K562 (cell line): ENCODE results near the gene SLC39A11. TPM values are rescaled to one million over a fixed set of nuclear protein-coding genes. Genes with fewer than 3 reads are reported as not detected.

Experiments
- COPS2 ChIP-seq: fragments of 450-650 bp; conservative IDR thresholded peaks from 2 replicates; pipeline ENCODE4 v1.6.1; 2016; ENCODE audit warnings: mild to moderate bottlenecking, moderate library complexity
- CREB1 ChIP-seq, 2 experiments: sonication (generic) in 1 of 2; formaldehyde crosslinking in 1 of 2; IDR thresholded peaks; 2 replicates each; pipeline versions ENCODE4 v1.6.1 to v1.8.0; 2012 to 2022; ENCODE audit warnings: inconsistent platforms in 1 of 2, mild to moderate bottlenecking in 1 of 2, missing genetic modification reagents in 1 of 2, moderate library complexity in 1 of 2
- EGR1 ChIP-seq: fragments of 450-650 bp; conservative IDR thresholded peaks from 2 replicates; pipeline ENCODE4 v1.6.1; 2017; ENCODE audit warnings: mild to moderate bottlenecking
- FOXM1 ChIP-seq, 2 experiments: fragments of 450-650 bp in 1 of 2; sonication (generic) in 1 of 2; formaldehyde crosslinking in 1 of 2; IDR thresholded peaks; 2 replicates each; pipeline versions ENCODE4 v1.6.1 to v1.9.0; 2017 to 2022; ENCODE audit warnings: low read depth in 2 of 2, mild to moderate bottlenecking in 2 of 2, missing genetic modification reagents in 1 of 2, moderate library complexity in 1 of 2
- HDAC3 ChIP-seq: fragments of 450-650 bp; IDR thresholded peaks from 2 replicates; pipeline ENCODE4 v1.6.1; 2018; ENCODE audit warnings: borderline replicate concordance, mild to moderate bottlenecking, moderate library complexity; ENCODE audit not compliant: partially characterized antibody
- KLF6 ChIP-seq: fragments of 250-450 bp; sonication (Bioruptor Pico); IDR thresholded peaks from 2 replicates; pipeline ENCODE4 v1.4.0; 2020; ENCODE audit warnings: mild to moderate bottlenecking, moderate library complexity, borderline replicate concordance
- LARP7 ChIP-seq: fragments of 450-650 bp; IDR thresholded peaks from 2 replicates; pipeline ENCODE4 v1.6.1; 2016
- MLLT1 ChIP-seq, 2 experiments: fragments of 450-650 bp; IDR thresholded peaks; 2 replicates each; pipeline ENCODE4 v1.6.1; 2016
- NONO ChIP-seq, 2 experiments: fragments of 200-400 bp in 1 of 2; fragments of 450-650 bp in 1 of 2; formaldehyde crosslinking in 1 of 2; IDR thresholded peaks; 2 replicates each; pipeline ENCODE4 v1.6.1; 2017; ENCODE audit warnings: low read depth in 2 of 2, mild to moderate bottlenecking in 2 of 2, moderate library complexity in 2 of 2, low read length in 1 of 2
- NRF1 ChIP-seq, 2 experiments: fragments of 450-650 bp; IDR thresholded peaks in 1 of 2; conservative IDR thresholded peaks in 1 of 2; 2 replicates each; pipeline ENCODE4 v1.6.1; 2014; ENCODE audit warnings: mild to moderate bottlenecking in 2 of 2
- SMAD1 ChIP-seq: fragments of 150-350 bp; IDR thresholded peaks from 2 replicates; pipeline ENCODE4 v1.6.1; 2014; ENCODE audit warnings: low read length, low read depth; ENCODE audit not compliant: partially characterized antibody
- SMARCE1 ChIP-seq: fragments of 450-650 bp; IDR thresholded peaks from 2 replicates; pipeline ENCODE4 v1.7.1; 2016; ENCODE audit warnings: mild to moderate bottlenecking
- SNRNP70 ChIP-seq: fragments of 200-400 bp; formaldehyde crosslinking; optimal IDR thresholded peaks from 2 replicates; pipeline ENCODE3; 2017; ENCODE audit warnings: low read depth, low read length
- STAG1 ChIP-seq: sonication (generic); formaldehyde crosslinking; IDR thresholded peaks from 2 replicates; pipeline ENCODE4 v1.5.0; 2020; ENCODE audit warnings: missing genetic modification reagents, borderline replicate concordance
- ZNF239 ChIP-seq: fragments of 250-450 bp; sonication (Bioruptor Pico); IDR thresholded peaks from 2 replicates; pipeline ENCODE4 v1.4.0; 2020; ENCODE audit warnings: mild to moderate bottlenecking
- ZNF41 ChIP-seq: fragments of 250-450 bp; sonication (Bioruptor Pico); conservative IDR thresholded peaks from 2 replicates; pipeline ENCODE4 v1.4.0; 2020; ENCODE audit warnings: mild to moderate bottlenecking
- ZNF445 ChIP-seq: fragments of 250-450 bp; sonication (Bioruptor Pico); IDR thresholded peaks from 2 replicates; pipeline ENCODE4 v1.4.0; 2020; ENCODE audit warnings: low read depth, mild to moderate bottlenecking, moderate library complexity
- ZNF77 ChIP-seq: fragments of 250-450 bp; sonication (Bioruptor Pico); IDR thresholded peaks from 2 replicates; pipeline ENCODE4 v1.5.0; 2020
- polyA plus RNA-seq, 8 experiments: library from polyadenylated mRNA; depleted of rRNA in 4 of 8; stranded (reverse) in 5 of 8; unstranded in 3 of 8; fragments of >200 nt; fragmentation: Nextera tagmentation in 2 of 8; fragmentation: Illumina TruSeq in 1 of 8; extraction: Ambion mirVana in 2 of 8; extraction: Trizol in 1 of 8; gene quantifications; 2 replicates each; pipeline versions ENCODE4 v1.2.1 to v1.2.3, GENCODE V29; 2011 to 2014; ENCODE audit warnings: inconsistent platforms in 1 of 8, missing spikeins in 1 of 8
- total RNA-seq, 7 experiments: library from RNA; depleted of rRNA in 6 of 7; stranded (reverse); fragments of >200 nt in 6 of 7; fragmentation: Illumina TruSeq in 2 of 7; extraction: Trizol in 2 of 7; gene quantifications; 2 replicates each; pipeline versions ENCODE4 v1.2.1 to v1.2.3, GENCODE V29; 2011 to 2021; ENCODE audit warnings: low replicate concordance in 1 of 7
- TF ChIP-seq, protein P1 (sequence below), 2 experiments: fragments of 450-650 bp in 1 of 2; sonication (generic) in 1 of 2; formaldehyde crosslinking; conservative IDR thresholded peaks; 2 replicates each; pipeline versions ENCODE4 v1.4.0 to v1.8.1; 2020 to 2022; ENCODE audit warnings: mild to moderate bottlenecking in 1 of 2, missing genetic modification reagents in 1 of 2
- TF ChIP-seq, protein P2 (sequence below): fragments of 200-800 bp; sonication (Bioruptor generic); IDR thresholded peaks from 2 replicates; pipeline ENCODE4 v1.6.1; 2016; ENCODE audit warnings: missing genetic modification characterization, missing compliant biosample characterization

Gene SLC39A11
- total and polyA plus RNA-seq, 9 of the 15 experiments (the other 6 are each of a cell fraction or from before 2014, with no cell fraction given) = 10.5 to 26.4 (median 13.4) TPM

DNA sequence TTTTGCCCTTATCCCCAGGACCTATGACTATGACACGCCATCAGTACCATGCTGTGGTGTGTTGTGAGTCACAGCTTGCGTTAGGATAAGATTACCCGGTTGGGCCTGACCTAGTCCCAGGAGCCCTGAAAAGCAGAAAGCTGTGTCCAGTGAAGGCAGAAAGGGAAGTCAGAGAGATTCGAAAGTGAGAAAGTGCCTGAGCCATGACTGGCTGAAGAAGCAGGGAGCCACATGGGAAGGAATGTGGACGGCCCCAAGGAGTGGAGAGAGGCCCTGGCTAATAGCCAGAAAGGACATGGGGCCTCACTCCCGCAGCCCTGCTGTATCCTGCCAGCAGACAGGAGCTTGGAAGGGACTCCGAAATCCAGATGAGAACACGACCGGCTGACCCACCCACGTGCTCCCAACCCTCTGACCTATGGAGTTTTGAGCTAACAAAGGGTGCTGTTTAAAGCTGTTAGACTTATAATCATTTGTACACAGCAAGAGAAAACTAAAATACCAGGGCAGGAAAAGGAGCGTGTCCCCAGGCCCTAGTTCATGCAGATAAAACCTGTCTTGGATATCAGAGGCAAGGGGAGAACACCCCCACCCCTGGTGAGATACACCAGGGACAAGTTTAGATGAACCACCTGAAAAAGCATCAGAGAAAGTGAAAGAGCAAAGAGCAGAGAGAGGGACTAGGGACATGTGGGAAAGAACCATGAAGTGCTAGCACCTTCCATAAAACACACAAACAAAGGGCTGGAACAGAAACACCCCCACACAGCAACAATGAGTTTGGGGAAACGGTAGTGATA, 115.3 kb downstream of the SLC39A11 start (continued):
- TF ChIP-seq, protein P1, sequence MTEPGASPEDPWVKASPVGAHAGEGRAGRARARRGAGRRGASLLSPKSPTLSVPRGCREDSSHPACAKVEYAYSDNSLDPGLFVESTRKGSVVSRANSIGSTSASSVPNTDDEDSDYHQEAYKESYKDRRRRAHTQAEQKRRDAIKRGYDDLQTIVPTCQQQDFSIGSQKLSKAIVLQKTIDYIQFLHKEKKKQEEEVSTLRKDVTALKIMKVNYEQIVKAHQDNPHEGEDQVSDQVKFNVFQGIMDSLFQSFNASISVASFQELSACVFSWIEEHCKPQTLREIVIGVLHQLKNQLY (CRISPR knock-in tag; conservative IDR thresholded peaks at IDR 0.05) = no peak
- TF ChIP-seq NRF1 (conservative IDR thresholded peaks at IDR 0.05 in 1 of 2, IDR thresholded peaks at IDR 0.05 in 1 of 2) (no peak), ZNF445 (CRISPR knock-in tag) (0 out of 2 replicates have a peak, but pooled peaks have one; percentile 29), MLLT1 (IDR thresholded peaks at IDR 0.05) (no peak), FOXM1 (IDR thresholded peaks at IDR 0.05; ENCODE audit: low read depth) (no peak), FOXM1 (CRISPR knock-in tag; IDR thresholded peaks at IDR 0.05; ENCODE audit: low read depth) (no peak), KLF6 (no peak), ZNF239 (CRISPR knock-in tag) (no peak), ZNF41 (CRISPR knock-in tag) (no peak), EGR1 (0 out of 2 replicates have a peak, but pooled peaks have one; percentile 24), COPS2 (no peak), HDAC3 (no peak), CREB1 (IDR thresholded peaks at IDR 0.05) (no peak), CREB1 (CRISPR knock-in tag; IDR thresholded peaks at IDR 0.05) (no peak), NONO (IDR thresholded peaks at IDR 0.05; ENCODE audit: low read depth in 2 of 2, low read length in 1 of 2) (no peak), SMAD1 (no peak), STAG1 (CRISPR knock-in tag) (no peak), SNRNP70 (no peak), ZNF77 (no peak), SMARCE1 (0 out of 2 replicates have a peak, but pooled peaks have one; percentile 49), LARP7 (no peak)
- TF ChIP-seq, protein P2, sequence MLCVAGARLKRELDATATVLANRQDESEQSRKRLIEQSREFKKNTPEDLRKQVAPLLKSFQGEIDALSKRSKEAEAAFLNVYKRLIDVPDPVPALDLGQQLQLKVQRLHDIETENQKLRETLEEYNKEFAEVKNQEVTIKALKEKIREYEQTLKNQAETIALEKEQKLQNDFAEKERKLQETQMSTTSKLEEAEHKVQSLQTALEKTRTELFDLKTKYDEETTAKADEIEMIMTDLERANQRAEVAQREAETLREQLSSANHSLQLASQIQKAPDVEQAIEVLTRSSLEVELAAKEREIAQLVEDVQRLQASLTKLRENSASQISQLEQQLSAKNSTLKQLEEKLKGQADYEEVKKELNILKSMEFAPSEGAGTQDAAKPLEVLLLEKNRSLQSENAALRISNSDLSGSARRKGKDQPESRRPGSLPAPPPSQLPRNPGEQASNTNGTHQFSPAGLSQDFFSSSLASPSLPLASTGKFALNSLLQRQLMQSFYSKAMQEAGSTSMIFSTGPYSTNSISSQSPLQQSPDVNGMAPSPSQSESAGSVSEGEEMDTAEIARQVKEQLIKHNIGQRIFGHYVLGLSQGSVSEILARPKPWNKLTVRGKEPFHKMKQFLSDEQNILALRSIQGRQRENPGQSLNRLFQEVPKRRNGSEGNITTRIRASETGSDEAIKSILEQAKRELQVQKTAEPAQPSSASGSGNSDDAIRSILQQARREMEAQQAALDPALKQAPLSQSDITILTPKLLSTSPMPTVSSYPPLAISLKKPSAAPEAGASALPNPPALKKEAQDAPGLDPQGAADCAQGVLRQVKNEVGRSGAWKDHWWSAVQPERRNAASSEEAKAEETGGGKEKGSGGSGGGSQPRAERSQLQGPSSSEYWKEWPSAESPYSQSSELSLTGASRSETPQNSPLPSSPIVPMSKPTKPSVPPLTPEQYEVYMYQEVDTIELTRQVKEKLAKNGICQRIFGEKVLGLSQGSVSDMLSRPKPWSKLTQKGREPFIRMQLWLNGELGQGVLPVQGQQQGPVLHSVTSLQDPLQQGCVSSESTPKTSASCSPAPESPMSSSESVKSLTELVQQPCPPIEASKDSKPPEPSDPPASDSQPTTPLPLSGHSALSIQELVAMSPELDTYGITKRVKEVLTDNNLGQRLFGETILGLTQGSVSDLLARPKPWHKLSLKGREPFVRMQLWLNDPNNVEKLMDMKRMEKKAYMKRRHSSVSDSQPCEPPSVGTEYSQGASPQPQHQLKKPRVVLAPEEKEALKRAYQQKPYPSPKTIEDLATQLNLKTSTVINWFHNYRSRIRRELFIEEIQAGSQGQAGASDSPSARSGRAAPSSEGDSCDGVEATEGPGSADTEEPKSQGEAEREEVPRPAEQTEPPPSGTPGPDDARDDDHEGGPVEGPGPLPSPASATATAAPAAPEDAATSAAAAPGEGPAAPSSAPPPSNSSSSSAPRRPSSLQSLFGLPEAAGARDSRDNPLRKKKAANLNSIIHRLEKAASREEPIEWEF = 0 out of 2 replicates have a peak, but pooled peaks have one; percentile 37
